Gastrocnemius medialis (tissue), 4 donors: ENCODE measurements around the gene TMPRSS11B. TPM values are rescaled to one million over a fixed set of nuclear protein-coding genes. Genes with fewer than 3 reads are reported as not detected.

ENCODE experiments used
- ATAC-seq, 2 donors: fragments of 150-250 bp; one replicate each; pipeline ENCODE4 v1.9.1; 2016
- DNase-seq, 2 donors: peaks; one replicate each; pipeline ENCODE4 v3.0.0-alpha.2; 2019
- H3K27ac ChIP-seq, 4 donors: fragments of 200-600 bp; sonication (generic); 1 replicate in 1 of 4; 2 replicates in 3 of 4; pipeline ENCODE4 v1.5.1; 2016 to 2018; ENCODE audit warnings: mild to moderate bottlenecking in 2 of 4, moderate library complexity in 1 of 4
- H3K27me3 ChIP-seq, 3 donors: fragments of 200-600 bp; sonication (generic) in 2 of 3; 1 replicate in 1 of 3; 2 replicates in 2 of 3; pipeline versions ENCODE4 v1.5.1 to v1.6.0; 2016 to 2019; ENCODE audit warnings: mild to moderate bottlenecking in 1 of 3, moderate library complexity in 1 of 3
- H3K36me3 ChIP-seq, 2 donors: fragments of 200-600 bp; sonication (generic) in 1 of 2; one replicate each; pipeline ENCODE4 v1.5.1; 2017 to 2018
- H3K4me1 ChIP-seq, 2 donors: fragments of 200-600 bp; sonication (generic) in 1 of 2; one replicate each; pipeline ENCODE4 v1.5.1; 2016 to 2017; ENCODE audit warnings: mild to moderate bottlenecking in 2 of 2
- H3K4me3 ChIP-seq, 4 donors: fragments of 200-600 bp; sonication (generic) in 3 of 4; 1 replicate in 1 of 4; 2 replicates in 3 of 4; pipeline ENCODE4 v1.5.1; 2016 to 2019; ENCODE audit warnings: mild to moderate bottlenecking in 2 of 4
- H3K9me3 ChIP-seq, 3 donors: fragments of 200-600 bp; sonication (generic) in 2 of 3; 1 replicate in 1 of 3; 2 replicates in 2 of 3; pipeline ENCODE4 v1.5.1; 2016 to 2019
- CTCF ChIP-seq, 5 experiments: fragments of 450-650 bp in 3 of 5; fragments of 200-600 bp in 2 of 5; sonication (generic) in 2 of 5; IDR thresholded peaks in 4 of 5; conservative IDR thresholded peaks in 1 of 5; 1 replicate in 4 of 5; 2 replicates in 1 of 5; pipeline ENCODE4 v1.5.1; 2016 to 2019; ENCODE audit warnings: antibody characterized with exemption in 5 of 5, mild to moderate bottlenecking in 3 of 5, moderate library complexity in 3 of 5
- POLR2A ChIP-seq, 2 donors: fragments of 450-650 bp; IDR thresholded peaks; one replicate each; pipeline ENCODE4 v1.6.1; 2017; ENCODE audit warnings: antibody characterized with exemption in 2 of 2, mild to moderate bottlenecking in 2 of 2, moderate library complexity in 2 of 2
- in situ Hi-C, 4 donors: fragments of 200-750 bp; cut with MboI; loops; one replicate each; pipeline versions ENCODE4 v1.15.0 to v1.8.0; 2017; ENCODE audit warnings: low sequenced_read_pairs in 4 of 4
- intact Hi-C: fragments of 100-400 bp; cut with DNase I; formaldehyde crosslinking; loops from one replicate; pipeline ENCODE4 v1.15.1; 2023; ENCODE audit warnings: low total_unique reads
- total RNA-seq, 4 donors: library from RNA; depleted of rRNA; stranded (reverse); fragments of >200 nt; gene quantifications; one replicate each; pipeline versions ENCODE4 v1.1.0 to v1.2.3, GENCODE V29; 2016

The TMPRSS11B gene
- total RNA-seq, 4 donors from 2014 or later: not detected

GRCh38 chr4:68264875-68265565 lies 19.5 kb upstream of the TMPRSS11B start:
- H3K27ac ChIP-seq: no peak overlapping the region
- no peaks in the 10 kb centered on the region for H3K27me3 ChIP-seq
- no peaks in the 10 kb centered on the region for H3K36me3 ChIP-seq
- in situ Hi-C loops: no loop called here
- H3K4me1 ChIP-seq: no peaks in the 10 kb centered on the region
- H3K4me3 ChIP-seq: no peak overlapping the region
- H3K9me3 ChIP-seq: no peaks in the 10 kb centered on the region
- intact Hi-C loops: no loop called here
- DNase-seq (no peak), ATAC-seq (no peak)
- TF ChIP-seq CTCF (IDR thresholded peaks at IDR 0.05 in 4 of 5, conservative IDR thresholded peaks at IDR 0.05 in 1 of 5) (no peak), POLR2A (IDR thresholded peaks at IDR 0.05) (no peak)

- in situ Hi-C loops: no loop called here
- intact Hi-C loops: no loop called here
- no peaks in the 10 kb centered on the region for H3K9me3 ChIP-seq
- H3K4me3 ChIP-seq: no peak overlapping the region
- H3K4me1 ChIP-seq: no peaks in the 10 kb centered on the region
- TF ChIP-seq CTCF (IDR thresholded peaks at IDR 0.05 in 4 of 5, conservative IDR thresholded peaks at IDR 0.05 in 1 of 5) (no peak), POLR2A (IDR thresholded peaks at IDR 0.05) (no peak)
- no peak overlapping the region for H3K27ac ChIP-seq
- ATAC-seq (no peak), DNase-seq (no peak)
- H3K36me3 ChIP-seq: no peaks in the 10 kb centered on the region
- H3K27me3 ChIP-seq: no peaks in the 10 kb centered on the region
Observed at GRCh38 chr4:68259191-68259590, 13.7 kb upstream of the TMPRSS11B start.

- intact Hi-C loops: no loop called here
- no peak overlapping the region for H3K4me3 ChIP-seq
- in situ Hi-C loops: no loop called here
- no peaks in the 10 kb centered on the region for H3K4me1 ChIP-seq
- no peak overlapping the region for H3K27ac ChIP-seq
- no peaks in the 10 kb centered on the region for H3K27me3 ChIP-seq
- H3K9me3 ChIP-seq: no peaks in the 10 kb centered on the region
- H3K36me3 ChIP-seq: no peaks in the 10 kb centered on the region
- no peak for DNase-seq
- no peak for TF ChIP-seq POLR2A (IDR thresholded peaks at IDR 0.05)
- ATAC-seq: no peak
Observed at GRCh38 chr4:68257719-68258118, 12.2 kb upstream of the TMPRSS11B start.

- in situ Hi-C loops (no loop called here), intact Hi-C loops (no loop called here)
- no peak for ATAC-seq
Observed at GRCh38 chr4:68256284-68256683, 10.8 kb upstream of the TMPRSS11B start.

More at GRCh38 chr4:68256284-68256683, 10.8 kb upstream of the TMPRSS11B start:
- H3K9me3 ChIP-seq: no peaks in the 10 kb centered on the region
- H3K27ac ChIP-seq: no peak overlapping the region
- no peak for DNase-seq
- H3K4me3 ChIP-seq: no peak overlapping the region
- no peaks in the 10 kb centered on the region for H3K27me3 ChIP-seq
- H3K36me3 ChIP-seq: no peaks in the 10 kb centered on the region
- TF ChIP-seq CTCF (IDR thresholded peaks at IDR 0.05 in 4 of 5, conservative IDR thresholded peaks at IDR 0.05 in 1 of 5) (no peak), POLR2A (IDR thresholded peaks at IDR 0.05) (no peak)
- H3K4me1 ChIP-seq: no peaks in the 10 kb centered on the region
